AG09309 (cell line): ENCODE data around the gene UTS2.

ENCODE experiments used
- DNase-seq: peaks from one replicate; pipeline ENCODE4 v3.0.0-alpha.2; 2010; ENCODE audit warnings: low read depth
- H3K4me3 ChIP-seq: 2 replicates; pipeline ENCODE4 v1.5.1; 2011; ENCODE audit warnings: mild to moderate bottlenecking, low read depth, low read length, moderate library complexity; ENCODE audit not compliant: control insufficient read depth
- TF ChIP-seq, protein P1 (sequence below): IDR thresholded peaks from 2 replicates; pipeline ENCODE4 v1.5.1; 2011; ENCODE audit warnings: mild to moderate bottlenecking, low read depth, low read length, inconsistent platforms; ENCODE audit not compliant: insufficient read depth, control insufficient read depth; ENCODE audit errors: missing control alignments

UTS2 gene

DNA sequence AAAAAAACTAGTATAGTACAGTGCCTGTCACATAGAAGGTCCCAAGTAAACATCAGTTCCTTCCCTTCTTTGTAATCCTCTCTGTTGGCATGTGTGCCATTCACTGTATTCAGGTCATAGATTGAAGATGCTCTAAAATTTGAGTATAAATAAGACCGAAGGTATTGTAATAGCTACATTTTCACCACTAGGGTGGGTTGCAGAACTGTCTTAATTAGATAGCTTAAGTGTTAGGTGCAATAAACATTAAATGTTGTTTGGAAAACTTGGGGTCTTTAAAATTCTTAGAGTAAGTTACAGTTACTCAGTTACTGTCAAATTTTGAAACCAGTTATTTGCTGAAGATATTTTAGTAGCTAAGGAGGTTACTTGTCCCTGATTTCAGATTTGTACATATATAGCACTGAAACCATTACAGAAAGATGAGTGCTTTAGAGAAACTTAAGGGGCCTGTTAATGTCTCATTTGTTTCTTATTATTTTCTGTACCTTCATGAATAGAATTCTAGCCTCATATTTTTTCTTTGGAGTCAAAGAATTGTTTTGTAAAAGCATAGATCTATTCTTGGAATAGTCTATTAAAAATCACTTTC lies 44.5 kb downstream of the UTS2 start:
- TF ChIP-seq, protein P1, sequence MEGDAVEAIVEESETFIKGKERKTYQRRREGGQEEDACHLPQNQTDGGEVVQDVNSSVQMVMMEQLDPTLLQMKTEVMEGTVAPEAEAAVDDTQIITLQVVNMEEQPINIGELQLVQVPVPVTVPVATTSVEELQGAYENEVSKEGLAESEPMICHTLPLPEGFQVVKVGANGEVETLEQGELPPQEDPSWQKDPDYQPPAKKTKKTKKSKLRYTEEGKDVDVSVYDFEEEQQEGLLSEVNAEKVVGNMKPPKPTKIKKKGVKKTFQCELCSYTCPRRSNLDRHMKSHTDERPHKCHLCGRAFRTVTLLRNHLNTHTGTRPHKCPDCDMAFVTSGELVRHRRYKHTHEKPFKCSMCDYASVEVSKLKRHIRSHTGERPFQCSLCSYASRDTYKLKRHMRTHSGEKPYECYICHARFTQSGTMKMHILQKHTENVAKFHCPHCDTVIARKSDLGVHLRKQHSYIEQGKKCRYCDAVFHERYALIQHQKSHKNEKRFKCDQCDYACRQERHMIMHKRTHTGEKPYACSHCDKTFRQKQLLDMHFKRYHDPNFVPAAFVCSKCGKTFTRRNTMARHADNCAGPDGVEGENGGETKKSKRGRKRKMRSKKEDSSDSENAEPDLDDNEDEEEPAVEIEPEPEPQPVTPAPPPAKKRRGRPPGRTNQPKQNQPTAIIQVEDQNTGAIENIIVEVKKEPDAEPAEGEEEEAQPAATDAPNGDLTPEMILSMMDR, result peak; percentile 47
- peak; percentile 11 for DNase-seq
- no peak overlapping the region for H3K4me3 ChIP-seq

DNA sequence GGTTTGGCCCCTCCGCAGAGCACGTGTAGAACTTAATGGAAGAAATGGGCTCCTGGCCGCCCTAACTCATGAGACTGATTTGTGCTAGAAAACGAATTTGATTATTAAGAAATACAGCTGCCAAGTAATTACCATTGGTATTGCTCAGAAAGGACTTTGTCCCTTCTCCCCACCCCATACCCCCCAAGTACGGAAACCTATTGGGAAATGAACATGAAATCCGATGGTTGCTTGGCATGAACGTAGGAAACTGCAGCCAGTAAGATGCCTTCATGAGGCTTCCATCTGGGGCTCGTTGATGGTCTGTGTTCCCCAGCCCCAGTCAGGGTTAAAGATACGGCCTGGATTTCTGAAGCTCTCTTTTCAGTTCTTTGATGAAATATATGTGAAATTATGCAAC lies 47.4 kb downstream of the UTS2 start:
- no peak overlapping the region for H3K4me3 ChIP-seq
- DNase-seq, result no peak
- TF ChIP-seq, protein P1, result no peak
